ENCODE results near the gene CFAP74. TPM values are rescaled to one million over a fixed set of nuclear protein-coding genes. Genes with fewer than 3 reads are reported as not detected.

Gene CFAP74
- polyA plus RNA-seq, 1 donor from 2014 or later = 0.22 TPM

DNA sequence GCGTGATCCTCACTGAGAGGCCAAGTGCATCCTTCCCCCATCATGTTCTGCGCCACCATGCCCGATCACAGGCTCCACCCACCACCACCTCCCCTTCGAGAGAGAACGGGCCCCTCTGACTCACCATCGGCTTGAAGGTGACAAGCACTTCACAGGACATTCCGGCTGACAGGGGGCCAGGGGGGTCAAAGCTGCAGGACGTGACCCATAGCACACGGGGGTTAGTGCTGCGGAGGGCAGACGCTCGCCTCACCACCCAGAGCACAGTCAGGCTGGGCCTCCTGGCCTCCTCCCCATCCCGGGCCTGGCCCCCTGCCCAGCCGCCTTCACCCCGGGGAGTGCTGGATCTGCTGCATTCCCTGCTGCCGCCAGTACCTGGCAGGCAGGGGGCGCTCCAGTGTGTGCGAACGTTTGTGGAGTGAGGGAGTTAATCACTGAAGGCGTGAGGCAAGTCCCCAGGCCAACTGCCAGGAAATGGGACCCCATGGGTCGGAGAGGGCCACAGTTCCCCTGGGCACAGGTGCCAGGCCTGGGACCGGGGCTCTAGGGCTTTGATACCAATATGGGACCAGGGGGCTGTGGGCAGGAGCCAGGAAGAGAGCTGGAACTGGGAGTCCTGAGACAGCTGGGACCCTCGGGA lies 43.6 kb downstream of the CFAP74 start:
- Histone ChIP-seq H3K36me3 (ENCODE audit: insufficient read depth, low read length) (no peaks in the 10 kb centered on the region), H3K9ac (ENCODE audit: low read length) (no peak overlapping the region), H3K79me2 (replicated peaks; ENCODE audit: insufficient read depth, low read length) (no peaks in the 10 kb centered on the region), H3K4me3 (ENCODE audit: low read length) (no peak overlapping the region), H3K27ac (ENCODE audit: low read length) (no peak overlapping the region), H3K4me2 (ENCODE audit: low read length) (no peak overlapping the region), H3F3A (ENCODE audit: insufficient read depth, low read length, poor library complexity, severe bottlenecking) (no peaks in the 10 kb centered on the region), H3K9me2 (ENCODE audit: insufficient read depth, low read length) (no peaks in the 10 kb centered on the region), H2AFZ (ENCODE audit: low read depth, low read length) (no peak overlapping the region), H4K20me1 (ENCODE audit: insufficient read depth) (no peaks in the 10 kb centered on the region), H3K27me3 (ENCODE audit: insufficient read depth, low read depth, low read length) (no peaks in the 10 kb centered on the region), H3K9me3 (ENCODE audit: low read length) (no peaks in the 10 kb centered on the region)
- TF ChIP-seq CTCF (IDR thresholded peaks at IDR 0.05; ENCODE audit: poor library complexity, severe bottlenecking) (peak; percentile 64), RAD21 (conservative IDR thresholded peaks at IDR 0.05) (peak; percentile 61), EP300 (conservative IDR thresholded peaks at IDR 0.05; ENCODE audit: poor library complexity, severe bottlenecking) (no peak), EZH2 (IDR thresholded peaks at IDR 0.05; ENCODE audit: borderline replicate concordance, insufficient read depth, low read length, poor library complexity, severe bottlenecking) (no peak), POLR2AphosphoS5 (IDR thresholded peaks at IDR 0.05) (no peak), SMC3 (conservative IDR thresholded peaks at IDR 0.05; ENCODE audit: poor library complexity) (peak; percentile 54), TAF1 (IDR thresholded peaks at IDR 0.05; ENCODE audit: low read depth) (no peak), MXI1 (conservative IDR thresholded peaks at IDR 0.05; ENCODE audit: poor library complexity, severe bottlenecking) (no peak)
- TF ChIP-seq, protein P1, sequence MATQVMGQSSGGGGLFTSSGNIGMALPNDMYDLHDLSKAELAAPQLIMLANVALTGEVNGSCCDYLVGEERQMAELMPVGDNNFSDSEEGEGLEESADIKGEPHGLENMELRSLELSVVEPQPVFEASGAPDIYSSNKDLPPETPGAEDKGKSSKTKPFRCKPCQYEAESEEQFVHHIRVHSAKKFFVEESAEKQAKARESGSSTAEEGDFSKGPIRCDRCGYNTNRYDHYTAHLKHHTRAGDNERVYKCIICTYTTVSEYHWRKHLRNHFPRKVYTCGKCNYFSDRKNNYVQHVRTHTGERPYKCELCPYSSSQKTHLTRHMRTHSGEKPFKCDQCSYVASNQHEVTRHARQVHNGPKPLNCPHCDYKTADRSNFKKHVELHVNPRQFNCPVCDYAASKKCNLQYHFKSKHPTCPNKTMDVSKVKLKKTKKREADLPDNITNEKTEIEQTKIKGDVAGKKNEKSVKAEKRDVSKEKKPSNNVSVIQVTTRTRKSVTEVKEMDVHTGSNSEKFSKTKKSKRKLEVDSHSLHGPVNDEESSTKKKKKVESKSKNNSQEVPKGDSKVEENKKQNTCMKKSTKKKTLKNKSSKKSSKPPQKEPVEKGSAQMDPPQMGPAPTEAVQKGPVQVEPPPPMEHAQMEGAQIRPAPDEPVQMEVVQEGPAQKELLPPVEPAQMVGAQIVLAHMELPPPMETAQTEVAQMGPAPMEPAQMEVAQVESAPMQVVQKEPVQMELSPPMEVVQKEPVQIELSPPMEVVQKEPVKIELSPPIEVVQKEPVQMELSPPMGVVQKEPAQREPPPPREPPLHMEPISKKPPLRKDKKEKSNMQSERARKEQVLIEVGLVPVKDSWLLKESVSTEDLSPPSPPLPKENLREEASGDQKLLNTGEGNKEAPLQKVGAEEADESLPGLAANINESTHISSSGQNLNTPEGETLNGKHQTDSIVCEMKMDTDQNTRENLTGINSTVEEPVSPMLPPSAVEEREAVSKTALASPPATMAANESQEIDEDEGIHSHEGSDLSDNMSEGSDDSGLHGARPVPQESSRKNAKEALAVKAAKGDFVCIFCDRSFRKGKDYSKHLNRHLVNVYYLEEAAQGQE (IDR thresholded peaks at IDR 0.05; ENCODE audit: borderline replicate concordance) = no peak

- no peak overlapping the region for H2AFZ ChIP-seq (ENCODE audit: low read depth, low read length)
- H4K20me1 ChIP-seq (ENCODE audit: insufficient read depth) = no peaks in the 10 kb centered on the region
- H3K27me3 ChIP-seq (ENCODE audit: insufficient read depth, low read depth, low read length) = no peaks in the 10 kb centered on the region
- H3K9me3 ChIP-seq (ENCODE audit: low read length) = no peaks in the 10 kb centered on the region
- H3K9ac ChIP-seq (ENCODE audit: low read length) = no peak overlapping the region
- H3K36me3 ChIP-seq (ENCODE audit: insufficient read depth, low read length) = no peaks in the 10 kb centered on the region
- no peak overlapping the region for H3K27ac ChIP-seq (ENCODE audit: low read length)
- no peak overlapping the region for H3K4me2 ChIP-seq (ENCODE audit: low read length)
- H3K79me2 ChIP-seq (replicated peaks; ENCODE audit: insufficient read depth, low read length) = no peaks in the 10 kb centered on the region
- TF ChIP-seq RAD21 (conservative IDR thresholded peaks at IDR 0.05) (no peak), POLR2AphosphoS5 (IDR thresholded peaks at IDR 0.05) (no peak), CTCF (IDR thresholded peaks at IDR 0.05; ENCODE audit: poor library complexity, severe bottlenecking) (no peak), TAF1 (IDR thresholded peaks at IDR 0.05; ENCODE audit: low read depth) (no peak), SMC3 (conservative IDR thresholded peaks at IDR 0.05; ENCODE audit: poor library complexity) (no peak), EZH2 (IDR thresholded peaks at IDR 0.05; ENCODE audit: borderline replicate concordance, insufficient read depth, low read length, poor library complexity, severe bottlenecking) (no peak), MXI1 (conservative IDR thresholded peaks at IDR 0.05; ENCODE audit: poor library complexity, severe bottlenecking) (no peak), EP300 (conservative IDR thresholded peaks at IDR 0.05; ENCODE audit: poor library complexity, severe bottlenecking) (no peak)
- TF ChIP-seq, protein P1 (IDR thresholded peaks at IDR 0.05; ENCODE audit: borderline replicate concordance) = no peak
- H3F3A ChIP-seq (ENCODE audit: insufficient read depth, low read length, poor library complexity, severe bottlenecking) = no peaks in the 10 kb centered on the region
- H3K4me3 ChIP-seq (ENCODE audit: low read length) = no peak overlapping the region
- H3K9me2 ChIP-seq (ENCODE audit: insufficient read depth, low read length) = no peaks in the 10 kb centered on the region
Measured at GRCh38 chr1:1959459-1959839, 44.1 kb downstream of the CFAP74 start.

Data from neural cell (in vitro differentiated cells).